Glutamatergic neuron (in vitro differentiated cells): ENCODE data around the gene MLST8. TPM values are rescaled to one million over a fixed set of nuclear protein-coding genes. Genes with fewer than 3 reads are reported as not detected.

Experiments
- DNase-seq: peaks from one replicate; pipeline ENCODE4 v3.0.0; 2022
- H3K27ac Mint-ChIP-seq: one replicate; pipeline ENCODE4 v1.8.0; 2020; ENCODE audit warnings: mild to moderate bottlenecking, mixed read lengths, inconsistent platforms; ENCODE audit not compliant: unreplicated experiment
- H3K27me3 Mint-ChIP-seq: one replicate; pipeline ENCODE4 v1.8.0; 2020; ENCODE audit warnings: mild to moderate bottlenecking, moderate library complexity, mixed read lengths, inconsistent platforms; ENCODE audit not compliant: unreplicated experiment
- H3K36me3 Mint-ChIP-seq: one replicate; pipeline ENCODE4 v1.8.0; 2020; ENCODE audit warnings: mild to moderate bottlenecking, mixed read lengths, inconsistent platforms; ENCODE audit not compliant: unreplicated experiment
- H3K4me1 Mint-ChIP-seq: one replicate; pipeline ENCODE4 v1.8.0; 2020; ENCODE audit warnings: mild to moderate bottlenecking, low read depth, mixed read lengths, inconsistent platforms; ENCODE audit not compliant: unreplicated experiment
- H3K4me3 Mint-ChIP-seq: one replicate; pipeline ENCODE4 v1.8.0; 2020; ENCODE audit warnings: mild to moderate bottlenecking, mixed read lengths, inconsistent platforms; ENCODE audit not compliant: unreplicated experiment
- H3K9me3 Mint-ChIP-seq: one replicate; pipeline ENCODE4 v1.8.0; 2020; ENCODE audit warnings: mild to moderate bottlenecking, moderate library complexity, mixed read lengths, inconsistent platforms; ENCODE audit not compliant: unreplicated experiment
- long read RNA-seq: library from polyadenylated mRNA; unstranded; transcript quantifications from one replicate; pipeline ENCODE4 v2.0.0, GENCODE V29; 2020; ENCODE audit not compliant: unreplicated experiment
- total RNA-seq: library from RNA; stranded (reverse); fragmentation: NEBNext Ultra II Directional; extraction: Animal tissue kit (Norgen Biotek cat#: 25700); gene quantifications from one replicate; pipeline ENCODE4 v1.2.1, GENCODE V29; 2021; ENCODE audit not compliant: unreplicated experiment
- TF ChIP-seq, protein P1 (sequence below): fragments of 200-600 bp; sonication (generic); IDR thresholded peaks from one replicate; pipeline ENCODE4 v1.5.0; 2021; ENCODE audit not compliant: partially characterized antibody, unreplicated experiment

MLST8 gene
- 57.9 TPM for total RNA-seq
- long read RNA-seq, transcript MLST8-215 (9 exons, 1,861 nt): minor isoform, 10 of 87 reads
- long read RNA-seq, transcript MLST8-219 (9 exons, 1,588 nt): minor isoform, 10 of 87 reads
- long read RNA-seq, transcript MLST8-232 (9 exons, 1,870 nt): major isoform, 22 of 87 reads
- long read RNA-seq, transcript MLST8-203 (9 exons, 1,691 nt): minor isoform, 19 of 87 reads
- long read RNA-seq, partial matches to known transcripts: 5 of 87 reads
- long read RNA-seq, other reads (novel, unspliced or antisense): 17 of 87 reads

DNA sequence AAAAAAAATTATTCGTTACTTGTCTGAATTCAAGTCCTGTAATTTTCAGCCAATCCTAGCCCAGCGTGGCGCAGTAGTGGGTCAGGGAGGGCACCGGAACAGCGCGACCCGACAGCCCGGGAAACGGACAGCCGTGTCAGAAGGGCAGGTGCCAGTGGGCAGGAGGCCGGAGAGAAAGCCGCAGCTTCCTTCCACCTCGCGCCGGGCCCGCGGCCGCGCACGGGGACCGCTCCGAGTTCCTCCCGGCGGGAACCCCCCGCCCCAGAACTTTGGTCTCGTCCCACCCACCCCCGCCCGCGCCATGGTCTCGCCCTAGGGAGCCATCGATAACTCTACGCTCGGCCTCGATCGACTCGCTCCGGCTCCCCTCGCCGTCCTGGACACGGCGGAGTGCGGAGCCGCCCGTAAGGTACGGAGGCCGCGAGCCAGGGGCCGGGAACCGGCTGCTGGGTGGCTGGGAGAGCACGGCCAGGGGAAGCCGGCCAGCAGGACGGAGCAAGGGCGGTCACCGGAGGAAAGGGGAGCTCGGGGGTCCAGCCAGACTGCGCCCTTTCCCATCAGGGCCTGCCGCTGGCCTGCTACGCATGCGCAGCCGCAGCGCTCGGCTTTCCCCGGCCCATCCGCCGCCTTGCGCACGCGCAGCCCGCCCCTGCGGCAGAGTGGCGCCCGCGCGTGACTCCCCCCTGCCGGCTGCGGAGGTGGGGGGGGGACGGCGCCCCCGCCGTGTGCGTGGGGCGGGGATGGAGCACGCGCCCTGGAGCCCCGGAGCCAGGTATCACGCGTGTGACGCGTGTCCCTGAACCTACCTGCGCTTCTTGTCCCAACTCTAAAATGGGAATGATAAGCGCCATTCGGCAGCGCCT is at the start of gene MLST8:
TSS of gene MLST8 (plus strand) at position 351 of the 863 bp plus-strand sequence. CDS start 632 bp downstream, outside the sequence.
- Mint-ChIP-seq H3K9me3 (peaks cover 15% of the 10 kb centered on the region), H3K4me1 (peaks cover 8% of the 10 kb centered on the region), H3K27ac (peak within 1 kb of the TSS; percentile 91), H3K4me3 (peak within 1 kb of the TSS; percentile 87), H3K27me3 (peaks cover 15% of the 10 kb centered on the region), H3K36me3 (peaks cover 2% of the 10 kb centered on the region)
- TF ChIP-seq, protein P1, sequence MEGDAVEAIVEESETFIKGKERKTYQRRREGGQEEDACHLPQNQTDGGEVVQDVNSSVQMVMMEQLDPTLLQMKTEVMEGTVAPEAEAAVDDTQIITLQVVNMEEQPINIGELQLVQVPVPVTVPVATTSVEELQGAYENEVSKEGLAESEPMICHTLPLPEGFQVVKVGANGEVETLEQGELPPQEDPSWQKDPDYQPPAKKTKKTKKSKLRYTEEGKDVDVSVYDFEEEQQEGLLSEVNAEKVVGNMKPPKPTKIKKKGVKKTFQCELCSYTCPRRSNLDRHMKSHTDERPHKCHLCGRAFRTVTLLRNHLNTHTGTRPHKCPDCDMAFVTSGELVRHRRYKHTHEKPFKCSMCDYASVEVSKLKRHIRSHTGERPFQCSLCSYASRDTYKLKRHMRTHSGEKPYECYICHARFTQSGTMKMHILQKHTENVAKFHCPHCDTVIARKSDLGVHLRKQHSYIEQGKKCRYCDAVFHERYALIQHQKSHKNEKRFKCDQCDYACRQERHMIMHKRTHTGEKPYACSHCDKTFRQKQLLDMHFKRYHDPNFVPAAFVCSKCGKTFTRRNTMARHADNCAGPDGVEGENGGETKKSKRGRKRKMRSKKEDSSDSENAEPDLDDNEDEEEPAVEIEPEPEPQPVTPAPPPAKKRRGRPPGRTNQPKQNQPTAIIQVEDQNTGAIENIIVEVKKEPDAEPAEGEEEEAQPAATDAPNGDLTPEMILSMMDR: peak; percentile 32
- DNase-seq: peak; percentile 85

DNA sequence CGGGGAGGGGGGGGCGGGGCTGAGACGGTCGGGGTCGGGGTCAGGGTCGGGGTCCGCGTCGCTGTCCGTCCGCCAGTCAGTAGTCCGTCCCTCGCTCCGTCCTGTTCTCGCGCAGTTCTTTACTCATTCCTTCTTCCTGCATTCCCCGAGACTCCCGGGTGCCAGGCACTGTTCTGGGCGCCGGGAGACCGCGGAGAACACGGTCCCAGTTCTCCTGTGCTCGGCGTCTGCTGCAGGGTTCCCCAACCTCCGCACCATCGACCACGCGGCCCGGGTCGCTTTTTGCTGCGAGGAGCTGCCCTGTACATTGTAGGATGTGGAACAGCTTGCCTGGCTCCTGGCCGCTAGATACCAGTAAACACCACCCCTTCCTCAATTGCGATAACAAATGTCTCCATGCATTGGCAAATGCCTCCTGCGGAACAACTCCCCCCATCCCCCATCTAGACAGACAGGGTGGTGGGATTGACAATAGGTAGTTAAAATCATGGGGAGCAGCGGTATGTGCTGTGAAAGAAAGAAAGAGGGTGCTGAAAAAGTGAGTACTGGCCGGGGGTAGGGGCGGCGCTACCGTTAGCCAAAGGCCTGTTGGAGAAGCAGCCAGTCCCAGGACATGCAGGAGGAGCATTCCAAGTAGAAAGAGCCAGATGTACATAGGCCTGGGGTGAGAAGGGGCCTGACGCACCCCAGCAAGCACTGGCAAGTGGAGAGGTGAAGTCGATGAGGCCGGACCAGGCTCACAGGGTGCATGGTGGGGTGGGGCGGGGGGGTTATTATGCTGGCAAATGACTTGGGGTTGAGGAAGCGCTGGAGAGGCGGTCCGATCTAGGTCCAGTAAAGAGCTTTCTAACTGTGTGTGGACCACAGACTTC is 49.0 kb upstream of the MLST8 start:
- H3K4me3 Mint-ChIP-seq: peak overlapping the region; percentile 95
- peaks cover 14% of the 10 kb centered on the region for H3K9me3 Mint-ChIP-seq
- no peak for DNase-seq
- peaks cover 18% of the 10 kb centered on the region for H3K27me3 Mint-ChIP-seq
- H3K4me1 Mint-ChIP-seq: peaks cover 20% of the 10 kb centered on the region
- no peaks in the 10 kb centered on the region for H3K36me3 Mint-ChIP-seq
- peak overlapping the region; percentile 76 for H3K27ac Mint-ChIP-seq
- TF ChIP-seq, protein P1: no peak

DNA sequence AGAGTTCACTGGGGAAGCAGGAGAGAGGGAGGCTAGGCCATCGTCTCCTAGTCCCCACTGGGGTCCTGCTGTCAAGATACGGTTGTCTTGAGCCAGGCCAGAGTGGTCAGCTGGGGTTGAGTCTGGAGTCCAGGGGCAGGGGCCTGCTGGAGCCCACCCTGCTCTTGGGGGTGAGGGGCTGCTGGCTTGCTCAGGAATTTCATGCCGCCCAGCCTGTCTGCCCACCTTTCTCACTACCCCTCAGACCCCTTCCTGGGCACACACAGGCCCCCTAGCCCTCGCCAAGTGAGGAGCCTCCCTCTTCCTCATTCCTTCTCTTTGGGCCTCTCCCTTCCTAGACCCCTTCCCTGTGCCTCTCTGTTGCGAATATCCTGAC is 48.4 kb upstream of the MLST8 start:
- peak overlapping the region; percentile 95 for H3K4me3 Mint-ChIP-seq
- DNase-seq: no peak
- H3K36me3 Mint-ChIP-seq: no peaks in the 10 kb centered on the region
- H3K27me3 Mint-ChIP-seq: peaks cover 15% of the 10 kb centered on the region
- peaks cover 15% of the 10 kb centered on the region for H3K4me1 Mint-ChIP-seq
- peak overlapping the region; percentile 48 for H3K27ac Mint-ChIP-seq
- peaks cover 12% of the 10 kb centered on the region for H3K9me3 Mint-ChIP-seq
- TF ChIP-seq, protein P1: no peak

DNA sequence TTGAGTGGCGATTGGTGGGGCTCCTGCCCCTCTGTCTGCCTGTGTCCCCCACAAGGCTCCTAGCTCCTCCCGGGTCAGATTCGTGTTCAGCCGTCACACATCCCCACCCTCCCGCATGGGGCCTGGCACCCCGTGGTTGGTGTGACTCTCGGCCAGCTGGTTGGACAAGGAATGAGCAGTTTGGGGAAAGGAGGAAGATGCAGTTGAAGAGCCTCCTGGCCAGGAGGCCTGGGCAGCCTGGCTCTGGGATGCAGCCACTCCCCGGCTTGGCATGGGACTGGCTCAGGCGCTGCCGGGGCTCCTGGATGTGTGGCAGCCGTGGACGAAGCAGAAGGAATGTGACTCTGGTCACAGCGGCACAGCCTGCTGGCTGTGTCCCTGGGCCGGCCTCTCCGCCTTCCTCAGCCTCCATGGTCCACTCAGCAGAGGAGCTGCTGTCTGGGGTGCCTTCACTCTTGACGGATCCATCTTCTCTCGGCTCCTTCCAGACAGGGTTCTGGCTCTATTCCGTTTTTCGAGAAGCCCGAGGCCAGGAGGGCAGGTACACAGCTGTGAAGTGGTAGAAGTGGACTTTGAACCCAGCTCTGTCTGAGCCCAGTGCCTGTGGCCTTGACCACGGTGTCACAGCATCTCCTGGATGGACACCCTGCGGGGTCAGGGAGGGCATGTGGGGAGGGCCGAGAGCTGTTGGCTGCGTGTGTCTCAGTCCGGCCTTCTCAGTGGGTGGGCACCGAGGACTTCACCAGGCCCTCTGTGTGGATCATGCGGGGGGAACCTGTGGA is 47.6 kb upstream of the MLST8 start:
- H3K4me1 Mint-ChIP-seq: peaks cover 13% of the 10 kb centered on the region
- H3K9me3 Mint-ChIP-seq: peaks cover 12% of the 10 kb centered on the region
- TF ChIP-seq, protein P1: no peak
- peak overlapping the region; percentile 95 for H3K4me3 Mint-ChIP-seq
- no peak for DNase-seq
- no peaks in the 10 kb centered on the region for H3K36me3 Mint-ChIP-seq
- H3K27ac Mint-ChIP-seq: peak overlapping the region; percentile 48
- peaks cover 15% of the 10 kb centered on the region for H3K27me3 Mint-ChIP-seq
